H9 (cell line): ENCODE results near the gene KBTBD12. TPM values are rescaled to one million over a fixed set of nuclear protein-coding genes. Genes with fewer than 3 reads are reported as not detected.

Experiments used
- DNase-seq: peaks from one replicate; pipeline ENCODE4 v3.0.0-alpha.2; 2017
- H2AFZ ChIP-seq: one replicate; pipeline ENCODE4 v1.6.1; 2013; ENCODE audit warnings: mild to moderate bottlenecking, low read length, control low read depth, moderate library complexity
- H2AK5ac ChIP-seq: 2 replicates; pipeline ENCODE4 v1.6.1; 2013; ENCODE audit warnings: low read length, control low read depth, mixed read lengths; ENCODE audit not compliant: insufficient read length
- H2BK120ac ChIP-seq: one replicate; pipeline ENCODE4 v1.6.1; 2013; ENCODE audit warnings: low read depth, mild to moderate bottlenecking, low read length, control low read depth, inconsistent platforms; ENCODE audit not compliant: poor library complexity, severe bottlenecking
- H2BK12ac ChIP-seq: 2 replicates; pipeline ENCODE4 v1.6.1; 2013; ENCODE audit warnings: low read length, control low read depth, mixed read lengths, low read depth; ENCODE audit not compliant: insufficient read length
- H2BK15ac ChIP-seq: 2 replicates; pipeline ENCODE4 v1.6.1; 2013; ENCODE audit warnings: low read depth, low read length, control low read depth
- H2BK20ac ChIP-seq: one replicate; pipeline ENCODE4 v1.6.1; 2013; ENCODE audit warnings: low read depth, mild to moderate bottlenecking, low read length, control low read depth, inconsistent platforms; ENCODE audit not compliant: poor library complexity, severe bottlenecking
- H2BK5ac ChIP-seq: 2 replicates; pipeline ENCODE4 v1.6.1; 2013; ENCODE audit warnings: low read length, control low read depth, mixed read lengths; ENCODE audit not compliant: insufficient read length
- H3K14ac ChIP-seq: 2 replicates; pipeline ENCODE4 v1.6.1; 2013; ENCODE audit warnings: low read length, control low read depth; ENCODE audit not compliant: insufficient read depth
- H3K18ac ChIP-seq: 2 replicates; pipeline ENCODE4 v1.6.1; 2013; ENCODE audit warnings: low read depth, mild to moderate bottlenecking, mixed read lengths, low read length, control low read depth; ENCODE audit not compliant: insufficient read length
- H3K23ac ChIP-seq: 2 replicates; pipeline ENCODE4 v1.6.1; 2013; ENCODE audit warnings: low read length, control low read depth, mixed read lengths, low read depth; ENCODE audit not compliant: insufficient read length
- H3K23me2 ChIP-seq: 2 replicates; pipeline ENCODE4 v1.6.1; 2013; ENCODE audit warnings: low read depth, mild to moderate bottlenecking, mixed read lengths, low read length, control low read depth; ENCODE audit not compliant: insufficient read length, poor library complexity, severe bottlenecking
- H3K27ac ChIP-seq: 2 replicates; pipeline ENCODE4 v1.5.1; 2013; ENCODE audit warnings: low read length, control low read depth, mixed read lengths, low read depth; ENCODE audit not compliant: insufficient read length
- H3K27me3 ChIP-seq: 2 replicates; pipeline ENCODE4 v1.6.1; 2013; ENCODE audit warnings: low read length, control low read depth, inconsistent platforms; ENCODE audit not compliant: insufficient read depth
- H3K4ac ChIP-seq: 2 replicates; pipeline ENCODE4 v1.6.1; 2013; ENCODE audit warnings: low read depth, mild to moderate bottlenecking, control low read depth, inconsistent platforms, low read length, moderate library complexity
- H3K4me1 ChIP-seq: 2 replicates; pipeline ENCODE4 v1.6.1; 2013; ENCODE audit warnings: low read length, control low read depth, inconsistent platforms; ENCODE audit not compliant: insufficient read depth
- H3K4me2 ChIP-seq: 2 replicates; pipeline ENCODE4 v1.6.1; 2013; ENCODE audit warnings: low read length, control low read depth, mixed read lengths; ENCODE audit not compliant: insufficient read length, insufficient read depth
- H3K56ac ChIP-seq: 2 replicates; pipeline ENCODE4 v1.6.1; 2013; ENCODE audit warnings: low read depth, mild to moderate bottlenecking, mixed read lengths, low read length, control low read depth; ENCODE audit not compliant: insufficient read length
- H3K79me1 ChIP-seq: 2 replicates; pipeline ENCODE4 v1.6.1; 2013; ENCODE audit warnings: low read depth, mild to moderate bottlenecking, moderate library complexity, low read length, control low read depth, inconsistent platforms; ENCODE audit not compliant: insufficient read depth, poor library complexity, severe bottlenecking
- H3K79me2 ChIP-seq: 2 replicates; pipeline ENCODE4 v1.6.1; 2013; ENCODE audit warnings: low read length, control low read depth, inconsistent platforms; ENCODE audit not compliant: insufficient read depth
- H3K9ac ChIP-seq: 2 replicates; pipeline ENCODE4 v1.6.1; 2013; ENCODE audit warnings: low read length, control low read depth, mixed read lengths; ENCODE audit not compliant: insufficient read length; ENCODE audit errors: extremely low read depth
- H3K9me3 ChIP-seq: one replicate; pipeline ENCODE4 v1.6.1; 2013; ENCODE audit warnings: low read depth, low read length, inconsistent platforms; ENCODE audit not compliant: control insufficient read depth
- H3T11ph ChIP-seq: one replicate; pipeline ENCODE4 v1.6.1; 2013; ENCODE audit warnings: mild to moderate bottlenecking, low read length, control low read depth, inconsistent platforms
- H4K20me1 ChIP-seq: one replicate; pipeline ENCODE4 v1.6.1; 2013; ENCODE audit not compliant: control insufficient read depth, insufficient read length, insufficient read depth
- H4K5ac ChIP-seq: 2 replicates; pipeline ENCODE4 v1.6.1; 2013; ENCODE audit warnings: low read depth, mild to moderate bottlenecking, mixed read lengths, low read length, control low read depth; ENCODE audit not compliant: insufficient read length
- H4K8ac ChIP-seq: replicated peaks from 2 replicates; pipeline ENCODE4 v1.6.1; 2013; ENCODE audit warnings: low read length, control low read depth, mixed read lengths, low read depth; ENCODE audit not compliant: insufficient read length
- H4K91ac ChIP-seq: 2 replicates; pipeline ENCODE4 v1.6.1; 2013; ENCODE audit warnings: low read depth, mild to moderate bottlenecking, moderate library complexity, mixed read lengths, low read length, control low read depth; ENCODE audit not compliant: insufficient read length
- H3K27ac Mint-ChIP-seq, 3 experiments: 2 replicates in 2 of 3; 3 replicates in 1 of 3; pipeline ENCODE4 v1.8.0; 2020 to 2021; ENCODE audit warnings: mixed read lengths in 3 of 3, mild to moderate bottlenecking in 1 of 3, moderate library complexity in 1 of 3
- H3K27me3 Mint-ChIP-seq: 2 replicates; pipeline ENCODE4 v1.8.0; 2021; ENCODE audit warnings: low read depth, mild to moderate bottlenecking, moderate library complexity, mixed read lengths
- H3K36me3 Mint-ChIP-seq, 3 experiments: 2 replicates in 2 of 3; 3 replicates in 1 of 3; pipeline ENCODE4 v1.8.0; 2020 to 2021; ENCODE audit warnings: low read depth in 3 of 3, mixed read lengths in 3 of 3; ENCODE audit not compliant: insufficient read depth in 1 of 3
- H3K4me1 Mint-ChIP-seq, 2 experiments: 2 replicates each; pipeline ENCODE4 v1.8.0; 2020; ENCODE audit warnings: mixed read lengths in 2 of 2
- H3K4me3 Mint-ChIP-seq, 2 experiments: 2 replicates in 1 of 2; 3 replicates in 1 of 2; pipeline ENCODE4 v1.8.0; 2020 to 2021; ENCODE audit warnings: mild to moderate bottlenecking in 2 of 2, mixed read lengths in 2 of 2, moderate library complexity in 1 of 2
- H3K9me3 Mint-ChIP-seq, 2 experiments: 2 replicates in 1 of 2; 3 replicates in 1 of 2; pipeline ENCODE4 v1.8.0; 2020; ENCODE audit warnings: mild to moderate bottlenecking in 2 of 2, mixed read lengths in 2 of 2, moderate library complexity in 1 of 2
- CTCF ChIP-seq: fragments of 200-600 bp; sonication (generic); conservative IDR thresholded peaks from 3 replicates; pipeline ENCODE4 v1.8.0; 2021; ENCODE audit warnings: antibody characterized with exemption, mild to moderate bottlenecking
- WGBS: extraction: QIAGEN DNeasy Blood & Tissue Kit; methylation state at CpG from one replicate; pipeline ENCODE4 v1.1.7; 2013; ENCODE audit warnings: missing lambda C conversion rate, low lambda C conversion rate, mixed read lengths; ENCODE audit not compliant: insufficient read length; ENCODE audit errors: extremely low coverage; 5-methylcytosine and 5-hydroxymethylcytosine counted together
- total RNA-seq: library from RNA; stranded (reverse); gene quantifications from 2 replicates; pipeline ENCODE4 v1.2.1, GENCODE V29; 2021

Gene KBTBD12
- total RNA-seq, 1 experiment from 2014 or later, result not detected

DNA sequence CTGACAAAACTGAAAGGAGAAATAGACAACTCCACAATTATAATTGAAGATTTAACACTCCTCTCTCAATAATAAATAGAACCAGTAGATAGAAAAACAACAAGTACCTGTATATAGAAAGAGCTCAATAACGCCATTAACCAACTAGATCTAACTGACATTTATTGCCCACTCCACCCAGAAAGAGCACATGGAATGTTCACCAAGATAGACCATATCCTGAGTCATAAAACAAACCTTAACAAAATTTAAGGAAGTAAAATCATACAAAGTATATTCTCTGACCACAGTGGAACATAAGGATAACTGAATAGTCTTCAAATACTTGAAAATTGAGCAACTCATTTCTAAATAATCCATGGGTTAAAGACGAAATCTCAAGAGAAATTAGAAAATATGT lies 25.1 kb downstream of the KBTBD12 start:
- H2BK15ac ChIP-seq, result no peak overlapping the region
- no peaks in the 10 kb centered on the region for H3K79me1 ChIP-seq
- DNase-seq, result no peak
- no peak overlapping the region for H3K18ac ChIP-seq
- H3K4ac ChIP-seq, result no peak overlapping the region
- no peak overlapping the region for H4K5ac ChIP-seq
- Mint-ChIP-seq H3K27ac (no peak overlapping the region), H3K9me3 (peaks cover 6 to 8% of the 10 kb centered on the region in 2 experiments), H3K27me3 (peaks cover 34% of the 10 kb centered on the region), H3K4me1 (no peaks in the 10 kb centered on the region), H3K4me3 (no peak overlapping the region), H3K36me3 (no peaks in the 10 kb centered on the region)
- no peak overlapping the region for H3T11ph ChIP-seq
- no peak overlapping the region for H3K23ac ChIP-seq
- no peak overlapping the region for H2BK12ac ChIP-seq
- no peak overlapping the region for H3K14ac ChIP-seq
- no peaks in the 10 kb centered on the region for H4K20me1 ChIP-seq
- H3K79me2 ChIP-seq, result no peaks in the 10 kb centered on the region
- H2AFZ ChIP-seq, result no peak overlapping the region
- no peak overlapping the region for H3K4me2 ChIP-seq
- no peak overlapping the region for H2AK5ac ChIP-seq
- WGBS, result no CpG with 5 or more reads among the region's 2 CpGs
- H2BK20ac ChIP-seq, result no peak overlapping the region
- H3K9ac ChIP-seq, result no peak overlapping the region
- H3K23me2 ChIP-seq, result no peaks in the 10 kb centered on the region
- no peak overlapping the region for H2BK120ac ChIP-seq
- H3K4me1 ChIP-seq, result no peaks in the 10 kb centered on the region
- H3K56ac ChIP-seq, result no peak overlapping the region
- no peaks in the 10 kb centered on the region for H3K27me3 ChIP-seq
- no peak overlapping the region for H4K8ac ChIP-seq
- H3K9me3 ChIP-seq, result no peaks in the 10 kb centered on the region
- no peak overlapping the region for H4K91ac ChIP-seq
- no peak overlapping the region for H2BK5ac ChIP-seq
- H3K27ac ChIP-seq, result no peak overlapping the region
- TF ChIP-seq CTCF, result no peak
